GM12878 (cell line): ENCODE results near the gene AMPH. TPM values are rescaled to one million over a fixed set of nuclear protein-coding genes. Genes with fewer than 3 reads are reported as not detected.

ENCODE experiments used
- ATAC-seq: fragments of 200-7000 bp; cut with Tn5 transposase; 3 replicates; pipeline ENCODE4 v1.9.1; 2020; ENCODE audit warnings: mild to moderate bottlenecking, moderate library complexity
- BruUV-seq: library from RNA; stranded (reverse); fragments of 400-500 nt; replicated peaks from 2 replicates; lab custom pipeline; 2021; lab: Mats Ljungman, UMichigan
- CTCF ChIA-PET: fragments of 300-600 bp; sonication (Branson Sonifier 250); formaldehyde crosslinking; extraction: SDS; loops from one replicate; lab custom pipeline; 2021; ENCODE audit warnings: inconsistent platforms; lab: Yijun Ruan, JAX
- POLR2A ChIA-PET: fragments of 350-600 bp; formaldehyde crosslinking; extraction: SDS; loops from one replicate; lab custom pipeline; 2021; ENCODE audit warnings: inconsistent platforms; lab: Charles Lee
- RAD21 ChIA-PET: fragments of 300-600 bp; sonication (Branson Sonifier 250); formaldehyde crosslinking; loops from one replicate; lab custom pipeline; 2023; ENCODE audit warnings: antibody characterized with exemption; ENCODE audit not compliant: unreplicated experiment; lab: Charles Lee
- SMC1A ChIA-PET: fragments of 300-600 bp; sonication (Branson Sonifier 250); formaldehyde crosslinking; loops from one replicate; lab custom pipeline; 2023; ENCODE audit not compliant: unreplicated experiment, uncharacterized antibody; lab: Charles Lee
- DNase-seq: peaks from one replicate; pipeline ENCODE4 v3.0.0-alpha.2; 2011; ENCODE audit warnings: low read depth, low spot score
- FAIRE-seq: peaks from 3 replicates; lab custom pipeline; 2011; peaks lifted over from hg19 to GRCh38; lab: Jason Lieb, UNC
- H2AFZ ChIP-seq: 2 replicates; pipeline ENCODE4 v1.6.0; 2011; ENCODE audit warnings: low read depth, low read length, control low read depth; ENCODE audit not compliant: control insufficient read depth
- H3K27ac ChIP-seq: 2 replicates; pipeline ENCODE4 v1.5.1; 2011; ENCODE audit warnings: control low read depth; ENCODE audit not compliant: control insufficient read depth, insufficient read depth
- H3K27me3 ChIP-seq, 2 experiments: replicated peaks in 1 of 2; 2 replicates each; pipeline versions ENCODE4 v1.6.0 to v1.6.1; 2011; ENCODE audit warnings: low read length in 1 of 2; ENCODE audit not compliant: control insufficient read depth in 2 of 2, insufficient read depth in 2 of 2
- H3K36me3 ChIP-seq, 2 experiments: 2 replicates each; pipeline ENCODE4 v1.5.1; 2011; ENCODE audit warnings: low read length in 1 of 2; ENCODE audit not compliant: control insufficient read depth in 2 of 2, insufficient read depth in 2 of 2
- H3K4me1 ChIP-seq: 2 replicates; pipeline ENCODE4 v1.6.1; 2011; ENCODE audit warnings: mild to moderate bottlenecking, low read length, moderate library complexity, mixed read lengths; ENCODE audit not compliant: control insufficient read depth, insufficient read depth
- H3K4me2 ChIP-seq: 2 replicates; pipeline ENCODE4 v1.6.0; 2011; ENCODE audit warnings: control low read depth; ENCODE audit not compliant: control insufficient read depth, insufficient read depth
- H3K4me3 ChIP-seq: fragments of 200-600 bp; sonication (generic); 2 replicates; pipeline ENCODE4 v1.5.1; 2016
- H3K79me2 ChIP-seq: 2 replicates; pipeline ENCODE4 v1.6.0; 2011; ENCODE audit warnings: low read length; ENCODE audit not compliant: control insufficient read depth, insufficient read depth
- H3K9ac ChIP-seq: 2 replicates; pipeline ENCODE4 v1.8.0; 2011; ENCODE audit warnings: low read length, control low read depth, mixed read lengths; ENCODE audit not compliant: control insufficient read depth, insufficient read depth
- H3K9me3 ChIP-seq: replicated peaks from 3 replicates; pipeline ENCODE4 v1.5.1; 2011; ENCODE audit warnings: mild to moderate bottlenecking, low read length; ENCODE audit not compliant: control insufficient read depth, insufficient read depth
- H4K20me1 ChIP-seq: 2 replicates; pipeline ENCODE4 v1.6.0; 2011; ENCODE audit not compliant: control insufficient read depth, insufficient read depth
- BCL3 ChIP-seq: IDR thresholded peaks from 2 replicates; pipeline ENCODE4 v1.6.1; 2011; ENCODE audit warnings: borderline replicate concordance, low read depth, mild to moderate bottlenecking, moderate library complexity, low read length; ENCODE audit not compliant: insufficient read depth, poor library complexity, severe bottlenecking
- CHD2 ChIP-seq: IDR thresholded peaks from 2 replicates; pipeline ENCODE4 v1.6.1; 2011; ENCODE audit warnings: low read depth, low read length, improper control_type of control experiment, borderline replicate concordance
- NR2C1 ChIP-seq: fragments of 450-650 bp; IDR thresholded peaks from 2 replicates; pipeline ENCODE4 v1.6.1; 2017; ENCODE audit warnings: antibody characterized with exemption, mild to moderate bottlenecking, moderate library complexity
- NRF1 ChIP-seq: conservative IDR thresholded peaks from 2 replicates; pipeline ENCODE4 v1.6.1; 2011; ENCODE audit warnings: mild to moderate bottlenecking, low read depth, low read length, improper control_type of control experiment
- SIX5 ChIP-seq: IDR thresholded peaks from 2 replicates; pipeline ENCODE4 v1.6.1; 2011; ENCODE audit warnings: mild to moderate bottlenecking, low read depth, low read length, moderate library complexity; ENCODE audit not compliant: severe bottlenecking
- SREBF2 ChIP-seq: IDR thresholded peaks from 2 replicates; pipeline ENCODE4 v1.6.1; 2012; ENCODE audit warnings: mild to moderate bottlenecking, low read length
- ZNF622 ChIP-seq: fragments of 450-650 bp; IDR thresholded peaks from 2 replicates; pipeline ENCODE4 v1.6.1; 2017; ENCODE audit warnings: mild to moderate bottlenecking, inconsistent platforms
- WGBS: methylation state at CpG from one replicate; pipeline ENCODE4 v1.1.6; 2016; ENCODE audit warnings: low lambda C conversion rate; ENCODE audit not compliant: insufficient replicate concordance, insufficient coverage; ENCODE audit errors: missing lambda C conversion rate; 5-methylcytosine and 5-hydroxymethylcytosine counted together
- in situ Hi-C: fragments of 300-500 bp; cut with MboI; formaldehyde crosslinking; loops from 9 replicates; pipeline ENCODE4 v1.14.3; 2018; ENCODE audit warnings: mixed read lengths
- intact Hi-C: fragments of 100-400 bp; cut with micrococcal nuclease; formaldehyde crosslinking; loops from one replicate; pipeline ENCODE4 v1.14.2; 2022; ENCODE audit not compliant: unreplicated experiment
- polyA plus RNA-seq, 11 experiments: library from polyadenylated mRNA; depleted of rRNA in 4 of 11; unstranded in 6 of 11; stranded (reverse) in 5 of 11; fragments of >200 nt; fragmentation: Nextera tagmentation in 4 of 11; fragmentation: Illumina TruSeq in 1 of 11; extraction: Ambion mirVana in 4 of 11; extraction: Trizol in 1 of 11; gene quantifications; 1 replicate in 1 of 11; 2 replicates in 10 of 11; pipeline versions ENCODE4 v1.2.1 to v1.2.3, GENCODE V29; 2011 to 2016; ENCODE audit warnings: inconsistent platforms in 2 of 11, missing spikeins in 2 of 11, low read depth in 1 of 11
- total RNA-seq, 4 experiments: library from RNA; depleted of rRNA in 3 of 4; stranded (reverse); fragments of >200 nt in 3 of 4; fragmentation: Illumina TruSeq in 1 of 4; extraction: Trizol in 1 of 4; gene quantifications; 2 replicates each; pipeline versions ENCODE4 v1.2.1 to v1.2.3, GENCODE V29; 2013 to 2021
- TF ChIP-seq, protein P1 (sequence below): fragments of 450-650 bp; IDR thresholded peaks from 2 replicates; pipeline ENCODE4 v1.6.1; 2018; ENCODE audit warnings: mild to moderate bottlenecking, low read depth, moderate library complexity; ENCODE audit not compliant: partially characterized antibody
- TF ChIP-seq, protein P2 (sequence below): fragments of 450-650 bp; IDR thresholded peaks from 2 replicates; pipeline ENCODE4 v1.6.1; 2017; ENCODE audit warnings: antibody characterized with exemption, mild to moderate bottlenecking, moderate library complexity

AMPH gene
- total and polyA plus RNA-seq, 10 of the 15 experiments (the other 5 are each of a cell fraction or from before 2014, with no cell fraction given): 0.03 to 0.24 (median 0.08) TPM; not detected in 2

- Histone ChIP-seq H3K27ac (no peak overlapping the region), H3K36me3 (no peaks in the 10 kb centered on the region), H3K4me1 (no peaks in the 10 kb centered on the region)
- no peak for FAIRE-seq
- TF ChIP-seq NR2C1: no peak
- TF ChIP-seq NRF1: no peak
- TF ChIP-seq SREBF2: no peak
- TF ChIP-seq CHD2: no peak
- TF ChIP-seq SIX5: no peak
- TF ChIP-seq, protein P1, sequence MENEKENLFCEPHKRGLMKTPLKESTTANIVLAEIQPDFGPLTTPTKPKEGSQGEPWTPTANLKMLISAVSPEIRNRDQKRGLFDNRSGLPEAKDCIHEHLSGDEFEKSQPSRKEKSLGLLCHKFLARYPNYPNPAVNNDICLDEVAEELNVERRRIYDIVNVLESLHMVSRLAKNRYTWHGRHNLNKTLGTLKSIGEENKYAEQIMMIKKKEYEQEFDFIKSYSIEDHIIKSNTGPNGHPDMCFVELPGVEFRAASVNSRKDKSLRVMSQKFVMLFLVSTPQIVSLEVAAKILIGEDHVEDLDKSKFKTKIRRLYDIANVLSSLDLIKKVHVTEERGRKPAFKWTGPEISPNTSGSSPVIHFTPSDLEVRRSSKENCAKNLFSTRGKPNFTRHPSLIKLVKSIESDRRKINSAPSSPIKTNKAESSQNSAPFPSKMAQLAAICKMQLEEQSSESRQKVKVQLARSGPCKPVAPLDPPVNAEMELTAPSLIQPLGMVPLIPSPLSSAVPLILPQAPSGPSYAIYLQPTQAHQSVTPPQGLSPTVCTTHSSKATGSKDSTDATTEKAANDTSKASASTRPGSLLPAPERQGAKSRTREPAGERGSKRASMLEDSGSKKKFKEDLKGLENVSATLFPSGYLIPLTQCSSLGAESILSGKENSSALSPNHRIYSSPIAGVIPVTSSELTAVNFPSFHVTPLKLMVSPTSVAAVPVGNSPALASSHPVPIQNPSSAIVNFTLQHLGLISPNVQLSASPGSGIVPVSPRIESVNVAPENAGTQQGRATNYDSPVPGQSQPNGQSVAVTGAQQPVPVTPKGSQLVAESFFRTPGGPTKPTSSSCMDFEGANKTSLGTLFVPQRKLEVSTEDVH: no peak
- TF ChIP-seq, protein P2, sequence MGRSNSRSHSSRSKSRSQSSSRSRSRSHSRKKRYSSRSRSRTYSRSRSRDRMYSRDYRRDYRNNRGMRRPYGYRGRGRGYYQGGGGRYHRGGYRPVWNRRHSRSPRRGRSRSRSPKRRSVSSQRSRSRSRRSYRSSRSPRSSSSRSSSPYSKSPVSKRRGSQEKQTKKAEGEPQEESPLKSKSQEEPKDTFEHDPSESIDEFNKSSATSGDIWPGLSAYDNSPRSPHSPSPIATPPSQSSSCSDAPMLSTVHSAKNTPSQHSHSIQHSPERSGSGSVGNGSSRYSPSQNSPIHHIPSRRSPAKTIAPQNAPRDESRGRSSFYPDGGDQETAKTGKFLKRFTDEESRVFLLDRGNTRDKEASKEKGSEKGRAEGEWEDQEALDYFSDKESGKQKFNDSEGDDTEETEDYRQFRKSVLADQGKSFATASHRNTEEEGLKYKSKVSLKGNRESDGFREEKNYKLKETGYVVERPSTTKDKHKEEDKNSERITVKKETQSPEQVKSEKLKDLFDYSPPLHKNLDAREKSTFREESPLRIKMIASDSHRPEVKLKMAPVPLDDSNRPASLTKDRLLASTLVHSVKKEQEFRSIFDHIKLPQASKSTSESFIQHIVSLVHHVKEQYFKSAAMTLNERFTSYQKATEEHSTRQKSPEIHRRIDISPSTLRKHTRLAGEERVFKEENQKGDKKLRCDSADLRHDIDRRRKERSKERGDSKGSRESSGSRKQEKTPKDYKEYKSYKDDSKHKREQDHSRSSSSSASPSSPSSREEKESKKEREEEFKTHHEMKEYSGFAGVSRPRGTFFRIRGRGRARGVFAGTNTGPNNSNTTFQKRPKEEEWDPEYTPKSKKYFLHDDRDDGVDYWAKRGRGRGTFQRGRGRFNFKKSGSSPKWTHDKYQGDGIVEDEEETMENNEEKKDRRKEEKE: no peak
- no peak for TF ChIP-seq ZNF622
- TF ChIP-seq BCL3: no peak
- TF ChIP-seq, all 136 proteins: peak for 0
- Histone ChIP-seq H3K4me2 (no peak overlapping the region), H3K4me3 (no peak overlapping the region), H3K9ac (no peak overlapping the region), H3K79me2 (no peaks in the 10 kb centered on the region), H2AFZ (no peak overlapping the region), H4K20me1 (no peaks in the 10 kb centered on the region), H3K27me3 (no peaks in the 10 kb centered on the region), H3K9me3 (no peaks in the 10 kb centered on the region)
- no peak for DNase-seq
- SMC1A ChIA-PET: interaction anchor here (1.0 kb wide), 1 partner anchor 257 kb away, joined by 3 read pairs; no protein-coding TSS in a partner anchor
- POLR2A ChIA-PET: interaction anchor here (0.9 kb wide), 1 partner anchor 637 kb away, joined by 3 read pairs; no protein-coding TSS in a partner anchor
- ATAC-seq: no peak
- intact Hi-C loops (no loop called here), in situ Hi-C loops (no loop called here)
- no TSS peak for BruUV-seq
- WGBS: 0% methylated on average over 1 of the region's 1 CpG
- RAD21 ChIA-PET: no interaction called here
- CTCF ChIA-PET: interaction anchor here (0.5 to 1.8 kb wide), 5 partner anchors 207 to 1025 kb away, joined by 3 to 9 read pairs (median 3); no protein-coding TSS in a partner anchor
Observed at GRCh38 chr7:38656968-38657367, 25.8 kb upstream of the AMPH start.
